ENCODE measurements around the gene SLC30A1. TPM values are rescaled to one million over a fixed set of nuclear protein-coding genes. Genes with fewer than 3 reads are reported as not detected.
A peak's percentile ranks its signal among the peaks of the same experiment; 100 is the strongest.

Gene SLC30A1
- total and polyA plus RNA-seq, 2 of the 8 experiments (the other 6 are each of a cell fraction or from before 2014, with no cell fraction given): 4.5 to 14.0 TPM

DNA sequence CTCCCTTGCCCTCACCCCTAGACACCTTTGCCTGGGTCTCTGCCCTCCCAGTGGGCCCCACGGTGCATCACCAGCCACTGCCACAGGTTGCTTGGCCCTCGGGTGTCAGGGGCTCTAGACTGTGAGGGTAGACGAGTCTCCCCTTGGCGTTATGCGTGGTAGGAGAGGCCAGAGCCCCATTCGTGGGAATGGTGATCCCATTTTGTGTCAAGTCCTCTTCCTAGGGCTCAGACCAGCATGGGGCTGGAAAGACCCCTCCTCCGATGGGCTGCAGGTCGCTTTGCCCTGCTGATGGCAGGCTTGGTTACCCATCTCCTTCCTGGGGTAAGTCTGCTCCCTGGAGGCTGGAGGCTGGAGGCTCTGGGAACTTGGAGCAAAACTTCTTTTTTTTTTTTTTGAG is 42.4 kb downstream of the SLC30A1 start:
- peak in 1 of 2 experiments; percentile 28; a peak in 1 of 4 replicates for TF ChIP-seq RAD21 (IDR thresholded peaks at IDR 0.05 in 1 of 2, conservative IDR thresholded peaks at IDR 0.05 in 1 of 2; ENCODE audit: low read depth in 2 of 2, low read length in 2 of 2)
- no peak for TF ChIP-seq YY1 (IDR thresholded peaks at IDR 0.05; ENCODE audit: low read depth, low read length)
- Histone ChIP-seq H2BK15ac (ENCODE audit: low read length) (no peak overlapping the region), H3K18ac (ENCODE audit: extremely low read depth, low read length) (no peak overlapping the region), H3K79me1 (ENCODE audit: low read depth, low read length) (no peaks in the 10 kb centered on the region), H3K9ac (replicated peaks in 1 of 4; ENCODE audit: extremely low read depth in 1 of 4, low read depth in 3 of 4, low read length in 3 of 4) (no peak overlapping the region), H3K79me2 (ENCODE audit: control insufficient read depth in 1 of 2, insufficient read depth in 2 of 2, low read length in 2 of 2) (no peaks in the 10 kb centered on the region), H4K8ac (ENCODE audit: extremely low read depth, insufficient read depth, low read length) (no peak overlapping the region), H3K56ac (replicated peaks; ENCODE audit: insufficient read length, low read depth, low read length) (no peak overlapping the region), H3K23ac (ENCODE audit: insufficient read length) (no peak overlapping the region), H3K4me3 (ENCODE audit: extremely low read depth in 1 of 4, insufficient read depth in 2 of 4, low read depth in 3 of 4, low read length in 4 of 4) (no peak overlapping the region), H2AFZ (ENCODE audit: low read length) (no peak overlapping the region), H4K20me1 (replicated peaks in 1 of 2; ENCODE audit: control insufficient read depth in 1 of 2, insufficient read depth in 2 of 2, low read length in 2 of 2) (no peaks in the 10 kb centered on the region), H3K27me3 (replicated peaks in 1 of 4; ENCODE audit: control insufficient read depth in 3 of 4, extremely low read depth in 1 of 4, insufficient read depth in 3 of 4, low read length in 3 of 4) (no peaks in the 10 kb centered on the region), H3K36me3 (ENCODE audit: control insufficient read depth in 2 of 4, insufficient read depth in 4 of 4, low read length in 3 of 4) (no peaks in the 10 kb centered on the region), H3K4me1 (replicated peaks in 1 of 4; ENCODE audit: control insufficient read depth in 3 of 4, insufficient read depth in 4 of 4, low read length in 3 of 4) (peaks cover 0 to 9% (median 4%) of the 10 kb centered on the region in 4 experiments; a peak in 5 of 7 replicates), H3K27ac (ENCODE audit: low read depth, low read length) (no peak overlapping the region), H2BK12ac (ENCODE audit: low read depth, low read length) (no peak overlapping the region), H3K9me3 (ENCODE audit: insufficient read depth in 2 of 2, low read depth in 1 of 2, low read length in 1 of 2) (0 out of 4 replicates have a peak, but pooled peaks cover 2 to 4% of the 10 kb centered on the region in 2 experiments), H3K4ac (replicated peaks; ENCODE audit: insufficient read length, low read depth, low read length) (no peak overlapping the region), H3K4me2 (ENCODE audit: insufficient read depth in 1 of 2, low read depth in 2 of 2, low read length in 2 of 2) (no peak overlapping the region), H2BK120ac (replicated peaks; ENCODE audit: low read depth, low read length) (no peak overlapping the region), H4K91ac (replicated peaks; ENCODE audit: insufficient read length, low read length) (no peak overlapping the region), H2BK20ac (ENCODE audit: low read length) (no peak overlapping the region), H3K14ac (ENCODE audit: insufficient read length) (no peak overlapping the region), H2BK5ac (ENCODE audit: low read depth, low read length) (no peak overlapping the region), H2AK5ac (ENCODE audit: low read depth, low read length) (no peak overlapping the region), H4K5ac (ENCODE audit: insufficient read length, low read depth, low read length) (no peak overlapping the region), H3K23me2 (ENCODE audit: low read depth, low read length) (peaks cover 2% of the 10 kb centered on the region; the same call in 1 of the 2 replicates)
- ChIA-PET POLR2A (ENCODE audit: partially characterized antibody) (no interaction called here), CTCF (ENCODE audit: partially characterized antibody) (interaction anchor here (1.8 to 2.2 kb wide), 2 partner anchors 9 to 23 kb away, joined by 6 to 7 read pairs; no protein-coding TSS in a partner anchor)
- DNase-seq (ENCODE audit: low read depth in 1 of 2, low spot score in 2 of 2) (no peak), FAIRE-seq (no peak)
- WGBS, 2 experiments (ENCODE audit: extremely low coverage in 1 of 2, insufficient coverage in 1 of 2, insufficient read length in 1 of 2, insufficient replicate concordance in 2 of 2, low coverage in 1 of 2, low lambda C conversion rate in 2 of 2, missing lambda C conversion rate in 1 of 2): 77% methylated on average over 8 of the region's 8 CpGs; no CpG with 5 or more reads in 1 of the 2 experiments
